NCI-H748 treated with DMSO at 0.1 percent for 48 hours (cell line): Measurements from ENCODE around the gene SALL4.
A peak's percentile ranks its signal among the peaks of the same experiment; 100 is the strongest.
"Not testable (repeated sequence)": the region's sequence is repeated elsewhere in the genome, so short reads cannot be mapped to it uniquely, and the experiment has no call there.

Experiments used
- DNase-seq: peaks from one replicate; lab custom pipeline; 2025; lab: John Stamatoyannopoulos, UW

SALL4 gene

GRCh38 chr20:51801122-51801822 is 1.0 kb downstream of the SALL4 start:
- no peak for DNase-seq

GRCh38 chr20:51800872-51801121 is 1.5 kb downstream of the SALL4 start:
- no peak for DNase-seq

GRCh38 chr20:51800060-51800871 is 2.1 kb downstream of the SALL4 start:
- DNase-seq, result peak; percentile 20

- no peak for DNase-seq
These were observed 2.9 kb downstream of the SALL4 start for GRCh38 chr20:51799401-51799860.

- no peak for DNase-seq
These were observed 4.8 kb downstream of the SALL4 start for GRCh38 chr20:51797357-51798025.

GRCh38 chr20:51796340-51796739 is 6.0 kb downstream of the SALL4 start:
- no peak for DNase-seq

GRCh38 chr20:51792960-51793359 is 9.4 kb downstream of the SALL4 start:
- no peak for DNase-seq

GRCh38 chr20:51791626-51792025 is 10.7 kb downstream of the SALL4 start:
- DNase-seq, result no peak

GRCh38 chr20:51790256-51790655 is 12.1 kb downstream of the SALL4 start:
- DNase-seq, result no peak

GRCh38 chr20:51789434-51789833 is 12.9 kb downstream of the SALL4 start:
- DNase-seq, result no peak

- no peak for DNase-seq
These were observed 13.5 kb downstream of the SALL4 start for GRCh38 chr20:51788822-51789221.

- DNase-seq, result no peak
These were observed 18.0 kb downstream of the SALL4 start for GRCh38 chr20:51784299-51784698.

GRCh38 chr20:51778229-51778759 is 24.0 kb downstream of the SALL4 start:
- not testable (repeated sequence) for DNase-seq

- no peak for DNase-seq
These were observed 27.1 kb downstream of the SALL4 start for GRCh38 chr20:51775241-51775640.

- no peak for DNase-seq
These were observed 30.1 kb downstream of the SALL4 start for GRCh38 chr20:51772236-51772635.

- no peak for DNase-seq
These were observed 32.2 kb downstream of the SALL4 start for GRCh38 chr20:51769976-51770615.

- DNase-seq, result no peak
These were observed 33.4 kb downstream of the SALL4 start for GRCh38 chr20:51768759-51769517.

- no peak for DNase-seq
These were observed 34.2 kb downstream of the SALL4 start, which contains the start of gene ATP9A for GRCh38 chr20:51767867-51768758. Gene ATP9A (minus strand): TSS chr20:51768390. CDS start chr20:51768369, 21 bp downstream.

GRCh38 chr20:51766994-51767866 is 35.1 kb downstream of the SALL4 start:
- peak; percentile 77 for DNase-seq
